HG03460 (cell line): ENCODE results near the gene C6orf47.

Experiments
- ATAC-seq: cut with Tn5 transposase; IDR thresholded peaks from one replicate; pipeline ENCODE4 v1.9.1; 2021; ENCODE audit not compliant: unreplicated experiment

Gene C6orf47

DNA sequence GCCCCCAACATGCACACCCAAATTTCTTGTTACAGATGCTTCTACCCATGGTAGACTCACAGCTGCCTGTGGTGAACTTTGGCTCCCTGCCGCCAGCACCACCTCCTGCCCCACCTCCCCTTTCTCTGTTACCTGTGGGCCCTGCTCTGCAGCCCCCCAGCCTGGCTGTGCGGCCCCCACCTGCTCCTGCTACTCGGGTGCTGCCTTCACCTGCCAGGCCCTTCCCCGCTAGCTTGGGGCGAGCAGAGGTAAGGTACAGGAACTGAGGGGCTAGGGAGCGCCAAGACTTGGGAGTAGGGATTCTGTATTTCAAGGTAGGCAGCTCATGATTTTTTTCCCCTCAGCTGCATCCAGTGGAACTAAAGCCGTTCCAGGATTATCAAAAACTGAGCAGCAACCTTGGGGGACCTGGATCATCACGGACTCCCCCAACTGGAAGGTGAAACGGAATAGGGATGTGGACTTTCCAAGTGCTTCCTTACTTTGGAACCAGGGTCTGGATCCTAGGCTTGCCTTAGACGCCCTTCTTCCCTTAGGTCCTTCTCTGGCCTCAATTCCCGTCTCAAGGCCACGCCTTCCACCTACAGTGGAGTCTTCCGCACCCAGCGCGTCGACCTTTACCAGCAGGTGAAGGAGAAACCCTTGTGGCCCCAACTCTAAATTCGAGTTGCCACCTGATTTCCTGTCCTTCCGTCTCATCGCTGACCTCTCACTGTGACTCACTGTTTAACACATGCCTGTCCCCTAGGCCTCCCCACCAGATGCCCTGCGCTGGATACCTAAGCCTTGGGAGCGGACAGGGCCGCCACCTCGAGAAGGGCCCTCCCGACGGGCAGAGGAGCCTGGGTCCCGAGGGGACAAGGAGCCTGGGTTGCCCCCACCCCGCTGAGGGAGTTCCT is 23.6 kb downstream of the C6orf47 start:
- no peak for ATAC-seq

- no peak for ATAC-seq
Observed at GRCh38 chr6:31634969-31635575, 25.5 kb downstream of the C6orf47 start.

- ATAC-seq = no peak
Observed at GRCh38 chr6:31634131-31634530, 26.4 kb downstream of the C6orf47 start.

DNA sequence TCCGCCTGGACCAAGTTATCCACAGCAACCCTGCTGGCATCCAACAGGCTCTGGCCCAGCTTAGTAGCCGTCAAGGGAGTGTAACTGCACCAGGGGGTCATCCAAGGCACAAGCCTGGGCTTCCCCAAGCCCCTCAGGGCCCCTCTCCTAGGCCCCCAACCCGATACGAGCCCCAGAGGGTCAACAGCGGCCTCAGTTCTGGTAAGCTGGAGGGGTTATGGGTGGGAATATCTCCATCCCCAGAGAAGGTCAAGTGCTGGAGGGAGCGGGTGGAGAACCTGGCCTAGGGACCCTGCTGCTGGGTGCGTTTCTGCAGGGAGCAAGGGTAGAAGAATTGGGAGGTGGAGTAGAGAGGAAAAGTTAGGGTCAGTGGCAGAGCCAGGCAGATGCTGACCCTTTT is 27.1 kb downstream of the C6orf47 start:
- ATAC-seq = no peak

DNA sequence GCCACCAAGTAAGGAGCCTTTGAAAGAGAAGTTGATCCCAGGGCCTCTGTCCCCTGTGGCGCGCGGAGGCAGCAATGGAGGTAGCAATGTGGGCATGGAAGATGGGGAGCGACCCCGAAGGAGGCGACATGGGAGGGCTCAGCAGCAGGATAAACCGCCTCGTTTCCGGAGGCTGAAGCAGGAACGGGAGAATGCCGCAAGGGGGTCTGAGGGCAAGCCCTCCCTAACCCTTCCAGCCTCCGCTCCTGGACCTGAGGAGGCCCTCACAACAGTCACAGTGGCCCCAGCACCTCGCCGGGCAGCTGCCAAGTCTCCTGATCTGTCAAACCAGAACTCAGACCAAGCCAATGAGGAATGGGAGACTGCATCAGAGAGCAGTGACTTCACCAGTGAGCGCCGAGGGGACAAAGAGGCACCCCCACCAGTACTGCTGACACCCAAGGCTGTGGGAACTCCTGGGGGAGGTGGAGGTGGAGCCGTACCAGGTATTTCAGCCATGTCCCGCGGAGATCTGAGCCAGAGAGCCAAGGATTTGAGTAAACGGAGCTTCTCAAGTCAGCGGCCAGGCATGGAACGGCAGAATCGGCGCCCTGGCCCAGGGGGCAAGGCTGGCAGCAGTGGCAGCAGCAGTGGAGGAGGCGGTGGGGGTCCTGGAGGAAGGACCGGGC is 28.2 kb downstream of the C6orf47 start:
- no peak for ATAC-seq

DNA sequence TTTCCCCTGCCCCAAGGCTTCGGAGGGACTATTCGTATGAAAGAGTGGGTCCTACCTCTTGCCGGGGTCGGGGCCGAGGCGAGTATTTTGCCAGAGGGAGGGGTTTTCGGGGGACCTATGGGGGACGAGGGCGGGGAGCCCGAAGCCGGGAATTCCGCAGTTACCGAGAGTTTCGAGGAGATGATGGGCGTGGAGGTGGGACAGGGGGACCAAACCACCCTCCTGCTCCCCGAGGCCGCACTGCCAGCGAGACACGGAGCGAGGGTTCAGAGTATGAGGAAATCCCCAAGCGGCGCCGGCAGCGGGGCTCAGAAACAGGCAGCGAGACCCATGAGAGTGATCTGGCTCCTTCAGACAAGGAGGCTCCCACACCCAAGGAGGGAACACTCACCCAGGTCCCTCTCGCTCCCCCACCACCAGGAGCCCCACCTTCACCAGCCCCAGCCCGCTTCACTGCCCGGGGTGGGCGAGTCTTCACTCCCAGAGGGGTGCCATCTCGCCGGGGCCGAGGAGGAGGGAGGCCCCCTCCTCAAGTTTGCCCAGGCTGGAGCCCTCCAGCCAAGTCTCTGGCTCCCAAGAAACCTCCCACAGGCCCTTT is 28.8 kb downstream of the C6orf47 start:
- ATAC-seq = no peak

DNA sequence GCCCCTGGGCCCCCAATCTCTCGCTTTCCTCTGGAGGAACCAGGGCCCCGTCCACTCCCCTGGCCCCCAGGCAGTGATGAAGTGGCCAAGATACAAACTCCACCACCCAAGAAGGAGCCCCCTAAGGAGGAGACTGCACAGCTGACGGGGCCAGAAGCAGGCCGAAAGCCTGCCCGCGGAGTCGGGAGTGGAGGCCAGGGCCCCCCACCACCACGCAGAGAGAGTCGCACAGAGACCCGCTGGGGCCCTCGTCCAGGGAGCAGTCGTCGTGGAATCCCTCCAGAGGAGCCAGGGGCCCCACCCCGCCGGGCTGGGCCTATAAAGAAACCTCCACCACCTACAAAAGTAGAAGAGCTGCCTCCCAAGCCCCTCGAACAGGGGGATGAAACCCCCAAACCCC is 29.4 kb downstream of the C6orf47 start:
- ATAC-seq = no peak

DNA sequence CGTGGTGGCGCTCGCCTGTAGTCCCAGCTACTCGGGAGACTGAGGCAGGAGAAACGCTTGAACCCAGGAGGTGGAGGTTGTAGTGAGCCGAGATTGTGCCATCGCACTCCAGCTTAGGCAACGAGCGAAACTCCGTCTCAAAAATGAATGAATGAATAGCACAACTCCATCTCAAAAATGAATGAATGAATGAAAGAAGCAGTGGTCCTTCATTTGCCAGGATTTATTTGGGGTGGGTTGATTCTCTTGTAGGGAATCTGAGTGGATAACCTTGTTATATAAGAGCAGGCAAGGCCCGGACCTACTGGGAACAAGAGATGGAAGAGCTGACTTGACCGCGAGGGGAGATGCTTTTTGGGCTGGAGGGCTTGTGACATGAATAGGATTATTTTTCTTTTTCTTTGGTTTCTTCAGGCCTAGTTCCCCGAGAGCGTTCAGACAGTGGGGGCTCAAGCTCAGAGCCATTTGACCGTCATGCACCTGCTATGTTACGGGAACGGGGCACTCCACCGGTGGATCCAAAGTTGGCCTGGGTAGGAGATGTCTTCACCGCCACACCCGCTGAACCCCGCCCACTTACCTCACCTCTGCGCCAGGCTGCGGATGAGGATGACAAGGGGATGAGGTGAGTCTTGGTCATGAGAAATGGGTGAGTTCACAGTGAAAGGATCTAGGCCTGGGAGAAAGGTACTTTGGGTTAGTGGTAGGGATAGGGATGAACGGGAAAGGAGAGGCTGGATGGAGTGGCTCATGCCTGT is 30.2 kb downstream of the C6orf47 start:
- no peak for ATAC-seq

GRCh38 chr6:31629014-31629413 is 31.6 kb downstream of the C6orf47 start:
- no peak for ATAC-seq

DNA sequence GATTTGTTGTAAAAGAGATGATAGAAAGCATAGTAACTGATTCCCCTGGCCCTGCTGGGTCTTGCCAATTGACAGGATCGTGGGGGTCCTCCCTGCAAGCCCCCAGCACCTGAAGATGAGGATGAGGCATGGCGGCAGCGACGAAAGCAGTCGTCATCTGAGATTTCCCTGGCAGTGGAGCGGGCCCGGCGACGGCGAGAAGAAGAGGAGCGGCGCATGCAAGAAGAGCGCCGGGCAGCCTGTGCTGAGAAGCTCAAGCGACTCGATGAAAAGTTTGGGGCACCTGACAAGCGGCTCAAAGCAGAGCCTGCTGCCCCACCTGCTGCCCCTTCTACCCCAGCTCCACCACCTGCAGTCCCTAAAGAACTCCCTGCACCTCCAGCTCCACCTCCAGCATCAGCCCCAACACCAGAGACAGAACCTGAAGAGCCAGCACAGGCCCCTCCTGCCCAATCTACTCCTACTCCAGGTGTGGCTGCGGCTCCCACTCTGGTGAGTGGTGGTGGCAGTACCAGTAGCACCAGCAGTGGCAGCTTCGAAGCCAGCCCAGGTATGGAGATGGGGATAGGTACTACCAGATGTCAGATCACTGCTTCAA is 32.8 kb downstream of the C6orf47 start:
- no peak for ATAC-seq

GRCh38 chr6:31626952-31627351 is 33.6 kb downstream of the C6orf47 start:
- no peak for ATAC-seq

- ATAC-seq = no peak
Observed at GRCh38 chr6:31624070-31624469, 36.5 kb downstream of the C6orf47 start.

- no peak for ATAC-seq
Observed at GRCh38 chr6:31622684-31623091, 37.9 kb downstream of the C6orf47 start.

DNA sequence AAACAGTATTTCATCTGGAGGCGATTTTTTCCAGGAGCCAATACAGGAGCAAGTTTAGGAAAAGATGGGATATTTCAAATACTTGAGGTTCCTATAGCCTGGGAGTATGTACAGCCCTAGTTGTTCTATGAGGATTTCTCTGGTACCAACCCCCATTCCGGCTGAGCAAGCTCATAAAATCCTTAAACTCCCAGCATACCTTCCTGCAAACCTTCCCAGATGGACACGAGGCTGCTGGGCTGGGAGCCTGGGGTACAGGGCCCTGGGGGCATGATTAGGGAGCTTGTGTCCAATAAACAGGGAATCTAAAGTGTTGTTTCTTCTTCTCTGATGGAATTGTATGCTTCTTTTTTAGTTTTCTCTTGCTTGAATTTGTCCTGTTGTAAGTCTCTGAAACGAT is 38.6 kb downstream of the C6orf47 start:
- ATAC-seq = no peak

- ATAC-seq = no peak
Observed at GRCh38 chr6:31621320-31621939, 39.1 kb downstream of the C6orf47 start.

GRCh38 chr6:31620586-31621319 is 39.8 kb downstream of the C6orf47 start, which contains the start of gene PRRC2A:
PRRC2A (plus strand) TSS chr6:31620715; CDS start chr6:31622790, 2,075 bp downstream.
- peak; percentile 42 for ATAC-seq

- ATAC-seq = peak; percentile 73
Observed at GRCh38 chr6:31619805-31620585, 40.6 kb downstream of the C6orf47 start.

- no peak for ATAC-seq
Observed at GRCh38 chr6:31617010-31617409, 43.6 kb downstream of the C6orf47 start.
